Jurkat, Clone E6-1 (cell line): ENCODE data around the gene HEYL.
"Not testable (repeated sequence)": the region's sequence is repeated elsewhere in the genome, so short reads cannot be mapped to it uniquely, and the experiment has no call there.

Experiments
- DNase-seq: peaks from one replicate; pipeline ENCODE4 v3.0.0-alpha.2; 2011; ENCODE audit warnings: low read depth, low spot score
- H3K4me3 ChIP-seq: 2 replicates; pipeline ENCODE4 v1.5.1; 2011; ENCODE audit warnings: mild to moderate bottlenecking, low read length, control low read depth, moderate library complexity

Gene HEYL

GRCh38 chr1:39620659-39621165 lies 18.7 kb downstream of the HEYL start:
- no peak overlapping the region for H3K4me3 ChIP-seq
- no peak for DNase-seq

- H3K4me3 ChIP-seq: no peak overlapping the region
- DNase-seq: no peak
These were observed 21.9 kb downstream of the HEYL start for GRCh38 chr1:39617488-39618049.

- no peak overlapping the region for H3K4me3 ChIP-seq
- no peak for DNase-seq
These were observed 24.3 kb downstream of the HEYL start for GRCh38 chr1:39615086-39615673.

- H3K4me3 ChIP-seq: no peak overlapping the region
- no peak for DNase-seq
These were observed 25.0 kb downstream of the HEYL start for GRCh38 chr1:39614488-39614887.

GRCh38 chr1:39613250-39613649 lies 26.2 kb downstream of the HEYL start:
- DNase-seq: no peak
- H3K4me3 ChIP-seq: no peak overlapping the region

- H3K4me3 ChIP-seq: no peak overlapping the region
- DNase-seq: peak; percentile 57
These were observed 29.7 kb downstream of the HEYL start for GRCh38 chr1:39609618-39610331.

GRCh38 chr1:39608921-39609320 lies 30.5 kb downstream of the HEYL start:
- no peak overlapping the region for H3K4me3 ChIP-seq
- no peak for DNase-seq

GRCh38 chr1:39603677-39604076 lies 35.8 kb downstream of the HEYL start:
- H3K4me3 ChIP-seq, DNase-seq: not testable (repeated sequence)

GRCh38 chr1:39601667-39602255 lies 37.7 kb downstream of the HEYL start:
- not testable (repeated sequence) for DNase-seq, H3K4me3 ChIP-seq

- H3K4me3 ChIP-seq: no peak overlapping the region
- no peak for DNase-seq
These were observed 43.3 kb downstream of the HEYL start for GRCh38 chr1:39596163-39596562.

GRCh38 chr1:39593386-39593785 lies 46.1 kb downstream of the HEYL start:
- no peak for DNase-seq
- H3K4me3 ChIP-seq: no peak overlapping the region

GRCh38 chr1:39592069-39592468 lies 47.4 kb downstream of the HEYL start:
- no peak overlapping the region for H3K4me3 ChIP-seq
- no peak for DNase-seq

- H3K4me3 ChIP-seq: no peak overlapping the region
- DNase-seq: no peak
These were observed 48.9 kb downstream of the HEYL start for GRCh38 chr1:39590546-39590945.

GRCh38 chr1:39585933-39586332 lies 53.5 kb downstream of the HEYL start:
- no peak overlapping the region for H3K4me3 ChIP-seq
- no peak for DNase-seq

- DNase-seq: no peak
- peak overlapping the region; percentile 80 for H3K4me3 ChIP-seq
These were observed 63.3 kb downstream of the HEYL start for GRCh38 chr1:39576016-39576657.

- peak; percentile 44 for DNase-seq
- H3K4me3 ChIP-seq: peak overlapping the region; percentile 80
These were observed 64.0 kb downstream of the HEYL start for GRCh38 chr1:39575191-39576015.

- peak overlapping the region; percentile 80 for H3K4me3 ChIP-seq
- DNase-seq: no peak
These were observed 64.8 kb downstream of the HEYL start for GRCh38 chr1:39574646-39575045.
